ENCODE measurements around the gene ERFE.

DNA sequence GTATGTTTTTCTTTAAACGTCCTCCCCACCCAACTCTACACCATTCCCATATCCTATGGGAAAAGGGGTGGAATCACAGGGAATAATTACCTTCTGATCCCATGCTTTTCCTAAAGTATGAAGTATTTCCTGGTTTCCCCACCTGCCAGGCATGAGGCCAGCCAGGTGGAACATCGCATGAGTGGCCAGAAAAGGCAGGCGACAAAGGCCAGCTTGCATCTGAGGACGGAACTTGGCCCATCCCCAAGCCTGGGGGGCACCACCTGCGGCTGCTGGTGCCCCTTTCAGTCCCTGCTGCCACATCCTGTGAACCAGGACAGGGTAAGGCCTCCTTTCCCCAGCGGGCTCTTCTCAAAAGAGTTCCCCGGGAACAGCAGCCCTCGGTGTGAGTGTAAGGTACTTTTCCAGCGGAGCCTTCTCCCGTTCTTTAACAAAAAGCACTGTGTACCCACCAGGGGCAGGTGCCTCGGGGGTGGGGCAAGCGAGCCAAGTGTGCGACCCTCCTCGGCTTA lies 1.2 kb upstream of the ERFE start:
- TF ChIP-seq, protein P1, sequence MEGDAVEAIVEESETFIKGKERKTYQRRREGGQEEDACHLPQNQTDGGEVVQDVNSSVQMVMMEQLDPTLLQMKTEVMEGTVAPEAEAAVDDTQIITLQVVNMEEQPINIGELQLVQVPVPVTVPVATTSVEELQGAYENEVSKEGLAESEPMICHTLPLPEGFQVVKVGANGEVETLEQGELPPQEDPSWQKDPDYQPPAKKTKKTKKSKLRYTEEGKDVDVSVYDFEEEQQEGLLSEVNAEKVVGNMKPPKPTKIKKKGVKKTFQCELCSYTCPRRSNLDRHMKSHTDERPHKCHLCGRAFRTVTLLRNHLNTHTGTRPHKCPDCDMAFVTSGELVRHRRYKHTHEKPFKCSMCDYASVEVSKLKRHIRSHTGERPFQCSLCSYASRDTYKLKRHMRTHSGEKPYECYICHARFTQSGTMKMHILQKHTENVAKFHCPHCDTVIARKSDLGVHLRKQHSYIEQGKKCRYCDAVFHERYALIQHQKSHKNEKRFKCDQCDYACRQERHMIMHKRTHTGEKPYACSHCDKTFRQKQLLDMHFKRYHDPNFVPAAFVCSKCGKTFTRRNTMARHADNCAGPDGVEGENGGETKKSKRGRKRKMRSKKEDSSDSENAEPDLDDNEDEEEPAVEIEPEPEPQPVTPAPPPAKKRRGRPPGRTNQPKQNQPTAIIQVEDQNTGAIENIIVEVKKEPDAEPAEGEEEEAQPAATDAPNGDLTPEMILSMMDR (IDR thresholded peaks at IDR 0.05): no peak
- TF ChIP-seq EZH2 (IDR thresholded peaks at IDR 0.05; ENCODE audit: borderline replicate concordance, insufficient read depth, low read depth, low read length, poor library complexity, severe bottlenecking): no peak

All from B cell (primary cell).